Measurements from ENCODE around the gene CDC27.
A peak's percentile ranks its signal among the peaks of the same experiment; 100 is the strongest.
"Not testable (repeated sequence)": the region's sequence is repeated elsewhere in the genome, so short reads cannot be mapped to it uniquely, and the experiment has no call there.

Gene CDC27

GRCh38 chr17:47179141-47179540 is 10.0 kb downstream of the CDC27 start:
- peaks cover 98% of the 10 kb centered on the region for H3K79me2 ChIP-seq (ENCODE audit: control insufficient read depth, low read length)
- H3K4me3 ChIP-seq (ENCODE audit: low read length): no peak overlapping the region
- no peaks in the 10 kb centered on the region for H3K9me2 ChIP-seq (replicated peaks; ENCODE audit: control insufficient read depth, low read length)
- H3K4me2 ChIP-seq (ENCODE audit: low read length): no peak overlapping the region
- H3K27me3 ChIP-seq (ENCODE audit: control insufficient read depth, low read length): no peaks in the 10 kb centered on the region
- TF ChIP-seq CTCF (IDR thresholded peaks at IDR 0.05; ENCODE audit: low read depth, low read length, poor library complexity, severe bottlenecking): no peak
- TF ChIP-seq EZH2phosphoT487 (IDR thresholded peaks at IDR 0.05; ENCODE audit: borderline replicate concordance, low read length): no peak
- H3K9me3 ChIP-seq (ENCODE audit: control insufficient read depth, insufficient read depth, low read length): no peaks in the 10 kb centered on the region
- H3K4me1 ChIP-seq (ENCODE audit: control insufficient read depth, low read length): peaks cover 44% of the 10 kb centered on the region
- H4K20me1 ChIP-seq (ENCODE audit: control insufficient read depth, insufficient read depth, low read depth, low read length): peaks cover 17% of the 10 kb centered on the region
- H3K36me3 ChIP-seq (ENCODE audit: control insufficient read depth, low read length): peaks cover 85% of the 10 kb centered on the region
- H3K27ac ChIP-seq (ENCODE audit: low read depth, low read length): no peak overlapping the region
- H3F3A ChIP-seq (ENCODE audit: control insufficient read depth, insufficient read depth): peaks cover 8% of the 10 kb centered on the region; the same call in 1 of the 2 replicates

- Histone ChIP-seq H3K9me2 (replicated peaks; ENCODE audit: control insufficient read depth, low read length) (no peaks in the 10 kb centered on the region), H3K4me1 (ENCODE audit: control insufficient read depth, low read length) (peaks cover 41% of the 10 kb centered on the region), H3K36me3 (ENCODE audit: control insufficient read depth, low read length) (peaks cover 88% of the 10 kb centered on the region), H4K20me1 (ENCODE audit: control insufficient read depth, insufficient read depth, low read depth, low read length) (peaks cover 11% of the 10 kb centered on the region), H3K27me3 (ENCODE audit: control insufficient read depth, low read length) (no peaks in the 10 kb centered on the region), H3K4me3 (ENCODE audit: low read length) (no peak overlapping the region), H3K4me2 (ENCODE audit: low read length) (no peak overlapping the region), H3K79me2 (ENCODE audit: control insufficient read depth, low read length) (peaks cover 96% of the 10 kb centered on the region), H3K27ac (ENCODE audit: low read depth, low read length) (no peak overlapping the region), H3F3A (ENCODE audit: control insufficient read depth, insufficient read depth) (peaks cover 4% of the 10 kb centered on the region; the same call in 1 of the 2 replicates), H3K9me3 (ENCODE audit: control insufficient read depth, insufficient read depth, low read length) (no peaks in the 10 kb centered on the region)
- TF ChIP-seq EZH2phosphoT487 (IDR thresholded peaks at IDR 0.05; ENCODE audit: borderline replicate concordance, low read length) (no peak), CTCF (IDR thresholded peaks at IDR 0.05; ENCODE audit: low read depth, low read length, poor library complexity, severe bottlenecking) (no peak)
Observed at GRCh38 chr17:47177261-47177660, 11.8 kb downstream of the CDC27 start.

- H3K36me3 ChIP-seq (ENCODE audit: control insufficient read depth, low read length): peaks cover 90% of the 10 kb centered on the region
- no peak overlapping the region for H3K4me2 ChIP-seq (ENCODE audit: low read length)
- no peaks in the 10 kb centered on the region for H3K9me3 ChIP-seq (ENCODE audit: control insufficient read depth, insufficient read depth, low read length)
- TF ChIP-seq CTCF (IDR thresholded peaks at IDR 0.05; ENCODE audit: low read depth, low read length, poor library complexity, severe bottlenecking) (no peak), EZH2phosphoT487 (IDR thresholded peaks at IDR 0.05; ENCODE audit: borderline replicate concordance, low read length) (no peak)
- peaks cover 4% of the 10 kb centered on the region; the same call in 1 of the 2 replicates for H3F3A ChIP-seq (ENCODE audit: control insufficient read depth, insufficient read depth)
- peaks cover 46% of the 10 kb centered on the region for H3K4me1 ChIP-seq (ENCODE audit: control insufficient read depth, low read length)
- peaks cover 96% of the 10 kb centered on the region for H3K79me2 ChIP-seq (ENCODE audit: control insufficient read depth, low read length)
- H3K4me3 ChIP-seq (ENCODE audit: low read length): no peak overlapping the region
- no peaks in the 10 kb centered on the region for H3K27me3 ChIP-seq (ENCODE audit: control insufficient read depth, low read length)
- no peak overlapping the region for H3K27ac ChIP-seq (ENCODE audit: low read depth, low read length)
- H3K9me2 ChIP-seq (replicated peaks; ENCODE audit: control insufficient read depth, low read length): no peaks in the 10 kb centered on the region
- H4K20me1 ChIP-seq (ENCODE audit: control insufficient read depth, insufficient read depth, low read depth, low read length): peaks cover 8% of the 10 kb centered on the region
Observed at GRCh38 chr17:47176389-47176826, 12.7 kb downstream of the CDC27 start.

- not testable (repeated sequence) for H3K27me3 ChIP-seq (ENCODE audit: control insufficient read depth, low read length); H4K20me1 ChIP-seq (ENCODE audit: control insufficient read depth, insufficient read depth, low read depth, low read length); H3K4me3 ChIP-seq (ENCODE audit: low read length); H3K9me3 ChIP-seq (ENCODE audit: control insufficient read depth, insufficient read depth, low read length); H3K27ac ChIP-seq (ENCODE audit: low read depth, low read length); H3K9me2 ChIP-seq (replicated peaks; ENCODE audit: control insufficient read depth, low read length); H3F3A ChIP-seq (ENCODE audit: control insufficient read depth, insufficient read depth)
- H3K4me2 ChIP-seq (ENCODE audit: low read length): 0 out of 2 replicates have a peak overlapping the region, but pooled peaks have one; percentile 9
- peaks cover 91% of the 10 kb centered on the region for H3K36me3 ChIP-seq (ENCODE audit: control insufficient read depth, low read length)
- peaks cover 59% of the 10 kb centered on the region for H3K4me1 ChIP-seq (ENCODE audit: control insufficient read depth, low read length)
- H3K79me2 ChIP-seq (ENCODE audit: control insufficient read depth, low read length): peaks cover 96% of the 10 kb centered on the region
Observed at GRCh38 chr17:47174823-47175222, 14.3 kb downstream of the CDC27 start.
